ENCODE results near the gene RFT1.

The RFT1 gene

GRCh38 chr3:53123510-53123909, 6.7 kb downstream of the RFT1 start:
- DNase-seq (ENCODE audit: low spot score): no peak
- no peak for TF ChIP-seq CTCF (IDR thresholded peaks at IDR 0.05; ENCODE audit: borderline replicate concordance, control extremely low read depth, extremely low read depth, insufficient read depth, missing control alignments)
- in situ Hi-C loops (cut with MboI; ENCODE audit: low sequenced_read_pairs, unreplicated experiment): no loop called here

- no peak for TF ChIP-seq CTCF (IDR thresholded peaks at IDR 0.05; ENCODE audit: borderline replicate concordance, control extremely low read depth, extremely low read depth, insufficient read depth, missing control alignments)
- in situ Hi-C loops (cut with MboI; ENCODE audit: low sequenced_read_pairs, unreplicated experiment): no loop called here
Measured at GRCh38 chr3:53122933-53123305, 7.3 kb downstream of the RFT1 start.

GRCh38 chr3:53122255-53122932, 7.8 kb downstream of the RFT1 start:
- in situ Hi-C loops (cut with MboI; ENCODE audit: low sequenced_read_pairs, unreplicated experiment): no loop called here
- no peak for TF ChIP-seq CTCF (IDR thresholded peaks at IDR 0.05; ENCODE audit: borderline replicate concordance, control extremely low read depth, extremely low read depth, insufficient read depth, missing control alignments)
- no peak for DNase-seq (ENCODE audit: low spot score)

More at GRCh38 chr3:53122933-53123305, 7.3 kb downstream of the RFT1 start:
- no peak for DNase-seq (ENCODE audit: low spot score)

- in situ Hi-C loops (cut with MboI; ENCODE audit: low sequenced_read_pairs, unreplicated experiment): no loop called here
- no peak for DNase-seq (ENCODE audit: low spot score)
Measured at GRCh38 chr3:53120336-53120735, 9.9 kb downstream of the RFT1 start.

GRCh38 chr3:53116956-53117355, 13.3 kb downstream of the RFT1 start:
- no peak for TF ChIP-seq CTCF (IDR thresholded peaks at IDR 0.05; ENCODE audit: borderline replicate concordance, control extremely low read depth, extremely low read depth, insufficient read depth, missing control alignments)
- in situ Hi-C loops (cut with MboI; ENCODE audit: low sequenced_read_pairs, unreplicated experiment): no loop called here
- DNase-seq (ENCODE audit: low spot score): no peak

More at GRCh38 chr3:53120336-53120735, 9.9 kb downstream of the RFT1 start:
- no peak for TF ChIP-seq CTCF (IDR thresholded peaks at IDR 0.05; ENCODE audit: borderline replicate concordance, control extremely low read depth, extremely low read depth, insufficient read depth, missing control alignments)

- in situ Hi-C loops (cut with MboI; ENCODE audit: low sequenced_read_pairs, unreplicated experiment): loop anchor here (5.0 kb wide), 1 partner anchor 88 kb away; no protein-coding TSS in a partner anchor
- DNase-seq (ENCODE audit: low spot score): no peak
- no peak for TF ChIP-seq CTCF (IDR thresholded peaks at IDR 0.05; ENCODE audit: borderline replicate concordance, control extremely low read depth, extremely low read depth, insufficient read depth, missing control alignments)
Measured at GRCh38 chr3:53114412-53115074, 15.7 kb downstream of the RFT1 start.
